Stimulated activated CD8-positive, alpha-beta memory T cell treated with anti-CD3 and anti-CD28 coated beads, Interleukin-12 subunit alpha, Interleukin-12 subunit beta, amount 100 ng/mL, for 1 hour (primary cell): ENCODE data around the gene CCDC88B.
"Not testable (repeated sequence)": the region's sequence is repeated elsewhere in the genome, so short reads cannot be mapped to it uniquely, and the experiment has no call there.

Source experiments
- DNase-seq: peaks from one replicate; pipeline ENCODE4 v3.0.0-alpha.2; 2020; ENCODE audit warnings: low read depth

CCDC88B gene

GRCh38 chr11:64305691-64306562 is 34.1 kb upstream of the CCDC88B start:
- peak; percentile 55 for DNase-seq

GRCh38 chr11:64306563-64306875 is 33.5 kb upstream of the CCDC88B start:
- no peak for DNase-seq

- no peak for DNase-seq
Measured at GRCh38 chr11:64306876-64307622, 33.0 kb upstream of the CCDC88B start.

GRCh38 chr11:64307795-64308194 is 32.2 kb upstream of the CCDC88B start:
- not testable (repeated sequence) for DNase-seq

GRCh38 chr11:64312947-64313346 is 27.1 kb upstream of the CCDC88B start:
- DNase-seq: no peak

GRCh38 chr11:64313491-64314145 is 26.4 kb upstream of the CCDC88B start:
- DNase-seq: no peak

GRCh38 chr11:64314146-64314804 is 25.7 kb upstream of the CCDC88B start:
- DNase-seq: no peak

GRCh38 chr11:64314805-64315561 is 25.0 kb upstream of the CCDC88B start:
- no peak for DNase-seq

- DNase-seq: not testable (repeated sequence)
Measured at GRCh38 chr11:64315667-64316526, 24.1 kb upstream of the CCDC88B start.

- DNase-seq: no peak
Measured at GRCh38 chr11:64316672-64317324, 23.2 kb upstream of the CCDC88B start.

- peak; percentile 97 for DNase-seq
Measured at GRCh38 chr11:64317325-64317960, 22.6 kb upstream of the CCDC88B start, which contains the start of gene TRMT112. TSS of gene TRMT112 (minus strand) at chr11:64317559. CDS start at chr11:64317526, 33 bp downstream.

- DNase-seq: peak; percentile 86
Measured at GRCh38 chr11:64317961-64318765, 21.8 kb upstream of the CCDC88B start, which contains the start of gene PRDX5. TSS of gene PRDX5 (plus strand) at chr11:64318121. CDS start at chr11:64318216, 95 bp downstream.

- DNase-seq: no peak
Measured at GRCh38 chr11:64318766-64319761, 20.9 kb upstream of the CCDC88B start.

GRCh38 chr11:64320556-64320955 is 19.4 kb upstream of the CCDC88B start:
- DNase-seq: no peak

- DNase-seq: no peak
Measured at GRCh38 chr11:64321026-64321425, 19.0 kb upstream of the CCDC88B start.

GRCh38 chr11:64321533-64321932 is 18.5 kb upstream of the CCDC88B start:
- DNase-seq: no peak

- no peak for DNase-seq
Measured at GRCh38 chr11:64322925-64323260, 17.1 kb upstream of the CCDC88B start.
